ENCODE results near the gene RHBG. TPM values are rescaled to one million over a fixed set of nuclear protein-coding genes. Genes with fewer than 3 reads are reported as not detected.

The RHBG gene
- total and polyA plus RNA-seq, 2 donors (not counting 3 experiments of a cell fraction or from before 2014, with no cell fraction given) = not detected

DNA sequence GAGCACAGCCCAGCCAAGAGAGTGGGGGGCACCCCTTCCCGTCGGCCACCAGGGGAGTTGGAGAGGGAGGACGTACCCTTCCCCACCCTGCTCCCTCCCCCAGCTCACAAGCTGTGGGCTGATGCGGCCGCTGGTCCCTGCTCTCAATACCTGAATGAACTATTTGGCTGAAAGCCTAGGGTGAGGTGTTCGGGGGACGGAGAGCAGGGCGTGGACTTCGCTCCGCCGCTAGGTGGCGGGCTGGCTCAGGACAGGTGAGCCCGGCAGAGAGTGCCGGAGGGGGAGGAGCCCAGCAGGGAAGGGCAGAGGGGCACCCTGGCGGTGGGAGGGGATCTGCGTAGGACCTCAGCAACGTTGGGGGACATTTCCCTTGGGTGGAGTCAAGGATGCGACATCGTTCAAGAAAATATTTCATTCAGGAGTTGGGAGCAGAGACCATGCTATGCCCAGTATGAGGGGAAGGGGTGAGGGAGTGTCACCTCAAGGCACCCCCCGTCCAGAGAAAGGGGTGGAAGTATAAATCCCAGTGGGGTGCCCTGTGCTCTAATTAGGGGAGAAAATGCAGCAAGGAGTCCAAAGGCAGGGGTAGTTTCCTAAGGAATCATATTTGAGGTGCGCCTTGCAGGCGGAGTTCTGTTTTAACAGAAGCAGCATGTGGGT lies 12.0 kb upstream of the RHBG start:
- H3K9me3 ChIP-seq (replicated peaks; ENCODE audit: control insufficient read depth, insufficient read depth, low read length) = no peaks in the 10 kb centered on the region
- dilution Hi-C loops (cut with MboI; ENCODE audit: extremely low pct_ligation_motif_present, low sequenced_read_pairs) = no loop called here
- intact Hi-C loops (cut with micrococcal nuclease) = no loop called here
- no peaks in the 10 kb centered on the region for H3K36me3 ChIP-seq (ENCODE audit: control insufficient read depth in 2 of 2, extremely low read depth in 1 of 2, insufficient read depth in 2 of 2, low read length in 2 of 2)
- FAIRE-seq (no peak), DNase-seq (ENCODE audit: low read depth, low spot score) (peak; percentile 23)
- H3K4me3 ChIP-seq (replicated peaks in 1 of 3; ENCODE audit: insufficient read depth in 1 of 3, low read depth in 1 of 3, low read length in 3 of 3) = no peak overlapping the region
- H4K20me1 ChIP-seq (replicated peaks; ENCODE audit: control insufficient read depth, extremely low read depth, insufficient read depth, low read length) = no peaks in the 10 kb centered on the region
- H3K4me2 ChIP-seq (ENCODE audit: insufficient read depth, low read length) = no peak overlapping the region
- ChIA-PET POLR2A (no interaction called here), CTCF (interaction anchor here (1.0 to 3.3 kb wide), 4 partner anchors 13 to 89 kb away, joined by 3 to 34 read pairs (median 3); no protein-coding TSS in a partner anchor)
- H2AFZ ChIP-seq (ENCODE audit: low read depth, low read length) = no peak overlapping the region
- no peak overlapping the region for H3K27ac ChIP-seq (ENCODE audit: insufficient read depth, low read depth, low read length)
- no peaks in the 10 kb centered on the region for H3K79me2 ChIP-seq (ENCODE audit: control insufficient read depth, insufficient read depth, low read length)
- TF ChIP-seq, protein P1, sequence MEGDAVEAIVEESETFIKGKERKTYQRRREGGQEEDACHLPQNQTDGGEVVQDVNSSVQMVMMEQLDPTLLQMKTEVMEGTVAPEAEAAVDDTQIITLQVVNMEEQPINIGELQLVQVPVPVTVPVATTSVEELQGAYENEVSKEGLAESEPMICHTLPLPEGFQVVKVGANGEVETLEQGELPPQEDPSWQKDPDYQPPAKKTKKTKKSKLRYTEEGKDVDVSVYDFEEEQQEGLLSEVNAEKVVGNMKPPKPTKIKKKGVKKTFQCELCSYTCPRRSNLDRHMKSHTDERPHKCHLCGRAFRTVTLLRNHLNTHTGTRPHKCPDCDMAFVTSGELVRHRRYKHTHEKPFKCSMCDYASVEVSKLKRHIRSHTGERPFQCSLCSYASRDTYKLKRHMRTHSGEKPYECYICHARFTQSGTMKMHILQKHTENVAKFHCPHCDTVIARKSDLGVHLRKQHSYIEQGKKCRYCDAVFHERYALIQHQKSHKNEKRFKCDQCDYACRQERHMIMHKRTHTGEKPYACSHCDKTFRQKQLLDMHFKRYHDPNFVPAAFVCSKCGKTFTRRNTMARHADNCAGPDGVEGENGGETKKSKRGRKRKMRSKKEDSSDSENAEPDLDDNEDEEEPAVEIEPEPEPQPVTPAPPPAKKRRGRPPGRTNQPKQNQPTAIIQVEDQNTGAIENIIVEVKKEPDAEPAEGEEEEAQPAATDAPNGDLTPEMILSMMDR (IDR thresholded peaks at IDR 0.05; ENCODE audit: extremely low read depth in 1 of 2, insufficient read depth in 1 of 2, low read depth in 1 of 2, low read length in 2 of 2) = peak; percentile 60 to 84
- no peak for TF ChIP-seq POLR2A (IDR thresholded peaks at IDR 0.05; ENCODE audit: low read depth, low read length)
- BruUV-seq (replicated peaks) = no TSS peak
- H3K9ac ChIP-seq (replicated peaks; ENCODE audit: extremely low read depth, insufficient read depth, low read length) = no peak overlapping the region
- H3K27me3 ChIP-seq (ENCODE audit: control insufficient read depth in 2 of 2, insufficient read depth in 2 of 2, low read length in 2 of 2) = peaks cover 17 to 28% of the 10 kb centered on the region in 2 experiments
- H3K4me1 ChIP-seq (ENCODE audit: control insufficient read depth, extremely low read depth, insufficient read depth, low read length) = no peaks in the 10 kb centered on the region
- no peaks in the 10 kb centered on the region for H3K9me1 ChIP-seq (replicated peaks; ENCODE audit: control insufficient read depth, extremely low read depth, insufficient read depth, low read length)

DNA sequence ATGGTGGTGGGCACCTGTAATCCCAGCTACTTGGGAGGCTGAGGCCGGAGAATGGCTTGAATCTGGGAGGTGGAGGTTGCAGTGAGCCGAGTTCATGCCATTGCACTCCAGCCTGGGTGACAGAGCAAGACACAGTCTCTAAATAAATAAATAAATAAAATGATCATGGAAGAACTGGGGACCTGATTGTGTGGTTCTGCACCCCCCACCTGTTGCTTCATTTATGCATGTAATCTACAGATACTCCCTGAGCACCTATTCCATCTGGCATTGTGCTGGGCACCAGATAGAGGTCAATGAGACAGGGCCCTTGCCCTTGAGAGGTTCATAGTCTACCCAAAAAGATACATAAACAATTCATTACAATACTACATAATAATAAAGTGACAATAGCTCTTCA lies 11.0 kb upstream of the RHBG start:
- H3K4me2 ChIP-seq (ENCODE audit: insufficient read depth, low read length) = no peak overlapping the region
- FAIRE-seq = no peak
- H4K20me1 ChIP-seq (replicated peaks; ENCODE audit: control insufficient read depth, extremely low read depth, insufficient read depth, low read length) = no peaks in the 10 kb centered on the region
- no peak overlapping the region for H3K9ac ChIP-seq (replicated peaks; ENCODE audit: extremely low read depth, insufficient read depth, low read length)
- TF ChIP-seq MYC (IDR thresholded peaks at IDR 0.05; ENCODE audit: low read depth, low read length) (no peak), EZH2 (IDR thresholded peaks at IDR 0.05; ENCODE audit: borderline replicate concordance, low read depth, low read length, severe bottlenecking) (no peak), POLR2A (IDR thresholded peaks at IDR 0.05; ENCODE audit: low read depth, low read length) (no peak), JUN (IDR thresholded peaks at IDR 0.05; ENCODE audit: borderline replicate concordance, insufficient read depth, insufficient read length, low read depth) (no peak), GATA2 (IDR thresholded peaks at IDR 0.05; ENCODE audit: insufficient read depth, insufficient read length, low read depth, low read length) (no peak), POLR2AphosphoS5 (IDR thresholded peaks at IDR 0.05; ENCODE audit: insufficient read depth, low read depth, low read length) (no peak), FOS (IDR thresholded peaks at IDR 0.05; ENCODE audit: borderline replicate concordance, insufficient read depth, low read length) (no peak)
- H3K4me1 ChIP-seq (ENCODE audit: control insufficient read depth, extremely low read depth, insufficient read depth, low read length) = no peaks in the 10 kb centered on the region
- no TSS peak for BruUV-seq (replicated peaks)
- intact Hi-C loops (cut with micrococcal nuclease) (no loop called here), dilution Hi-C loops (cut with MboI; ENCODE audit: extremely low pct_ligation_motif_present, low sequenced_read_pairs) (no loop called here)
- no peak for DNase-seq (ENCODE audit: low read depth, low spot score)
- H3K9me1 ChIP-seq (replicated peaks; ENCODE audit: control insufficient read depth, extremely low read depth, insufficient read depth, low read length) = no peaks in the 10 kb centered on the region
- H2AFZ ChIP-seq (ENCODE audit: low read depth, low read length) = no peak overlapping the region
- peaks cover 17 to 28% of the 10 kb centered on the region in 2 experiments for H3K27me3 ChIP-seq (ENCODE audit: control insufficient read depth in 2 of 2, insufficient read depth in 2 of 2, low read length in 2 of 2)
- no peaks in the 10 kb centered on the region for H3K79me2 ChIP-seq (ENCODE audit: control insufficient read depth, insufficient read depth, low read length)
- no peaks in the 10 kb centered on the region for H3K9me3 ChIP-seq (replicated peaks; ENCODE audit: control insufficient read depth, insufficient read depth, low read length)
- no peak overlapping the region for H3K27ac ChIP-seq (ENCODE audit: insufficient read depth, low read depth, low read length)
- no peak overlapping the region for H3K4me3 ChIP-seq (replicated peaks in 1 of 3; ENCODE audit: insufficient read depth in 1 of 3, low read depth in 1 of 3, low read length in 3 of 3)
- CTCF ChIA-PET = interaction anchor here (1.0 to 10.2 kb wide), 6 partner anchors 10 to 228 kb away, joined by 3 to 96 read pairs (median 4); no protein-coding TSS in a partner anchor
- H3K36me3 ChIP-seq (ENCODE audit: control insufficient read depth in 2 of 2, extremely low read depth in 1 of 2, insufficient read depth in 2 of 2, low read length in 2 of 2) = no peaks in the 10 kb centered on the region
- POLR2A ChIA-PET = no interaction called here

Data from endothelial cell of umbilical vein (primary cell).